KMS-11 (cell line): ENCODE data around the gene RHEX.

ENCODE experiments used
- H2AFZ ChIP-seq: fragments of 200-600 bp; sonication (generic); 2 replicates; pipeline ENCODE4 v1.6.1; 2016; ENCODE audit warnings: antibody characterized with exemption, mixed run types, low read depth
- H3K27ac ChIP-seq: fragments of 200-600 bp; sonication (generic); 2 replicates; pipeline ENCODE4 v1.6.1; 2016; ENCODE audit warnings: mild to moderate bottlenecking, mixed run types
- H3K27me3 ChIP-seq: fragments of 200-600 bp; sonication (generic); 2 replicates; pipeline ENCODE4 v1.6.1; 2017; ENCODE audit warnings: mild to moderate bottlenecking, low read depth, mixed run types, moderate library complexity; ENCODE audit not compliant: insufficient read depth
- H3K36me3 ChIP-seq: fragments of 200-600 bp; sonication (generic); 2 replicates; pipeline ENCODE4 v1.6.1; 2017; ENCODE audit warnings: mild to moderate bottlenecking, mixed run types; ENCODE audit not compliant: insufficient read depth
- H3K4me1 ChIP-seq: fragments of 200-600 bp; sonication (generic); 2 replicates; pipeline ENCODE4 v1.6.1; 2016; ENCODE audit warnings: mild to moderate bottlenecking, low read depth, mixed run types; ENCODE audit not compliant: poor library complexity, severe bottlenecking
- H3K4me2 ChIP-seq: fragments of 200-600 bp; sonication (generic); 2 replicates; pipeline ENCODE4 v1.7.0; 2016; ENCODE audit warnings: mild to moderate bottlenecking, mixed run types
- H3K4me3 ChIP-seq: fragments of 200-600 bp; sonication (generic); IDR thresholded peaks from 2 replicates; pipeline ENCODE4 v1.6.1; 2017; ENCODE audit warnings: low read depth, low read length, mixed read lengths; ENCODE audit not compliant: insufficient read depth
- H3K79me2 ChIP-seq: fragments of 200-600 bp; sonication (generic); 2 replicates; pipeline ENCODE4 v1.6.1; 2016; ENCODE audit warnings: low read depth, mixed run types; ENCODE audit not compliant: insufficient read depth
- H3K9ac ChIP-seq: fragments of 200-600 bp; sonication (generic); 2 replicates; pipeline ENCODE4 v1.6.1; 2016; ENCODE audit warnings: mild to moderate bottlenecking, mixed run types
- H4K20me1 ChIP-seq: fragments of 200-600 bp; sonication (generic); 2 replicates; pipeline ENCODE4 v1.6.1; 2016; ENCODE audit warnings: mild to moderate bottlenecking, mixed run types; ENCODE audit not compliant: insufficient read depth
- CTCF ChIP-seq: fragments of 200-600 bp; sonication (generic); conservative IDR thresholded peaks from 2 replicates; pipeline ENCODE4 v1.6.1; 2017; ENCODE audit warnings: low read depth, mild to moderate bottlenecking, antibody characterized with exemption, low read length, moderate library complexity, mixed read lengths

RHEX gene

DNA sequence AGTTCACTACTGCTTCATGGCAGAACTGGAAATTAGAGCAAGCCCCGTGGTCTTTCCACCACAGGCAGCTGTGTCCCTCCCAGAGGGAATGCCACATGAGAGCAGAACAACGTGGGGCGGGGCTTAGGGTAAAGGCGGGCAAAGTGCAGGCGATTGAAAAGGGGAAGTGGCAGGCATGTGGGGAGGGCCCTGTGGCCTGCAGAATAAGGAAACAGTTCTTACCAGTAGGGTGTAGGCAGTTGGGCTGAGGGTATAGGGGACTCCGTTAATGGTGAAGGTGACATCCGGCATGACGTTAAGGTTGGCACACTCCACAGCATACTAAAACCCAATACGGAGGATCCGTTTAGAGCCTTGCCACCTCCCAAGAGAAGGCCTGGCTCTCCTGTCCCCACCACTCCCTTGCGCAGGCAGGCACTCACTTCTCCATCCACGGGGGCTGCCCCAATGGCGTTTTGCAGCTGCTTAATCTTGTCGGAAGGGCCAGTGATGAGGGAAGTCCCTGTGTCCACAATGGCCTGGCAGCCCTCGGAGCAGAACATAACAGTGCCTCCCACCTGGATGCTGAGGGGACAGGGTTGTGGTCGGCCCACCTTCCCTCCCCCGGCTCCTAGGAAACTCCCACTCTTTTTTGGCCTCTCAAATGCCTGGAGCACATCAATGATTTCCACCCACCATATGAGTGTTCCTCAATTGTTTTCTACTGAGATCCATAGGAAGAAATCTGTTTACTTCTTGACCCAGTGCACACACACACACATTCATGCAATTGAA lies 40.7 kb upstream of the RHEX start:
- Histone ChIP-seq H3K9ac (no peak overlapping the region), H3K4me2 (no peak overlapping the region)

GRCh38 chr1:206013026-206013795 lies 39.8 kb upstream of the RHEX start:
- Histone ChIP-seq H3K36me3 (no peaks in the 10 kb centered on the region), H3K4me1 (no peaks in the 10 kb centered on the region), H4K20me1 (no peaks in the 10 kb centered on the region), H3K27ac (no peak overlapping the region), H3K4me3 (no peak overlapping the region), H2AFZ (no peak overlapping the region), H3K27me3 (no peaks in the 10 kb centered on the region), H3K79me2 (no peaks in the 10 kb centered on the region), H3K4me2 (no peak overlapping the region), H3K9ac (no peak overlapping the region)
- no peak for TF ChIP-seq CTCF

More for the DNA sequence above, 40.7 kb upstream of the RHEX start:
- Histone ChIP-seq H2AFZ (no peak overlapping the region), H3K4me1 (no peaks in the 10 kb centered on the region), H3K4me3 (no peak overlapping the region), H3K27ac (no peak overlapping the region), H3K79me2 (no peaks in the 10 kb centered on the region), H4K20me1 (no peaks in the 10 kb centered on the region), H3K27me3 (no peaks in the 10 kb centered on the region), H3K36me3 (no peaks in the 10 kb centered on the region)
- no peak for TF ChIP-seq CTCF

DNA sequence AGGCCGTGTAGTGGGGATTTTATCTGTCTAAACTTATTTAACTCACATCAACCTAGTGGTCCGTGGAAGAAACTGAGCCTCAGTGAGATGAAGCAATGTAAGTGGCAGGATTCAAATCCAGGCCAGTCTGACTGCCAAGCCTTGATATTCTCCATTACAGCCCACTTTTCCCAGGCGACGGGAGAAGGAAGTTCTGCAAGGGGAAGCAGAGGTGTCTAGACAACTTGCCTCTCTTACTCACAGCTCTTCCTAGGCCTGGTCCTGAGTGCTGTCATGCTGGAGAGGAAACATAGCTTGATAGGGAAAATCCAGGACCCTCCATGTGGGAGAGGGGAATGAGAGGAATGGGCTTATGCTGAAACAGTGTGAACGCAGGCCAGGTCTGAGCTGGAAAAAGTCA lies 38.4 kb upstream of the RHEX start:
- H3K4me2 ChIP-seq = no peak overlapping the region

GRCh38 chr1:206015071-206015470 lies 37.9 kb upstream of the RHEX start:
- H2AFZ ChIP-seq = no peak overlapping the region
- no peaks in the 10 kb centered on the region for H3K4me1 ChIP-seq
- no peaks in the 10 kb centered on the region for H3K36me3 ChIP-seq
- no peak overlapping the region for H3K4me3 ChIP-seq
- H3K9ac ChIP-seq = no peak overlapping the region
- no peak for TF ChIP-seq CTCF
- H3K27me3 ChIP-seq = no peaks in the 10 kb centered on the region
- H3K4me2 ChIP-seq = no peak overlapping the region
- H3K27ac ChIP-seq = no peak overlapping the region
- H4K20me1 ChIP-seq = no peaks in the 10 kb centered on the region
- H3K79me2 ChIP-seq = no peaks in the 10 kb centered on the region

More for the DNA sequence above, 38.4 kb upstream of the RHEX start:
- Histone ChIP-seq H3K27ac (no peak overlapping the region), H3K4me1 (no peaks in the 10 kb centered on the region), H2AFZ (no peak overlapping the region), H3K36me3 (no peaks in the 10 kb centered on the region), H3K79me2 (no peaks in the 10 kb centered on the region), H3K9ac (no peak overlapping the region), H3K27me3 (no peaks in the 10 kb centered on the region), H3K4me3 (no peak overlapping the region), H4K20me1 (no peaks in the 10 kb centered on the region)
- no peak for TF ChIP-seq CTCF
